Activated naive CD4-positive, alpha-beta T cell treated with anti-CD3 and anti-CD28 coated beads for 36 hours (primary cell): ENCODE results near the gene TTLL9. TPM values are rescaled to one million over a fixed set of nuclear protein-coding genes. Genes with fewer than 3 reads are reported as not detected.

Source experiments
- CTCF ChIA-PET: fragments of 350-600 bp; sonication (Branson Sonifier 250); formaldehyde crosslinking; loops from one replicate; lab custom pipeline; 2021; ENCODE audit warnings: antibody characterized with exemption; lab: Charles Lee
- DNase-seq: peaks from one replicate; pipeline ENCODE4 v3.0.0-alpha.2; 2020
- H3K27ac Mint-ChIP-seq: one replicate; pipeline ENCODE4 v1.8.0; 2021; ENCODE audit warnings: mild to moderate bottlenecking, mixed read lengths
- H3K27me3 Mint-ChIP-seq: one replicate; pipeline ENCODE4 v1.8.0; 2021; ENCODE audit warnings: low read depth, mixed read lengths
- H3K36me3 Mint-ChIP-seq: one replicate; pipeline ENCODE4 v1.8.0; 2021; ENCODE audit warnings: low read depth, mixed read lengths
- H3K4me1 Mint-ChIP-seq: one replicate; pipeline ENCODE4 v1.8.0; 2021; ENCODE audit warnings: low read depth, mixed read lengths
- H3K4me3 Mint-ChIP-seq: one replicate; pipeline ENCODE4 v1.8.0; 2021; ENCODE audit warnings: mild to moderate bottlenecking, moderate library complexity, mixed read lengths
- H3K9me3 Mint-ChIP-seq: one replicate; pipeline ENCODE4 v1.8.0; 2021; ENCODE audit warnings: mixed read lengths
- intact Hi-C: fragments of 100-400 bp; cut with micrococcal nuclease; formaldehyde crosslinking; loops from one replicate; pipeline ENCODE4 v1.15.1; 2023
- total RNA-seq, 2 experiments: library from RNA; stranded (reverse); gene quantifications; one replicate each; pipeline ENCODE4 v1.2.3, GENCODE V29; 2021

The TTLL9 gene
- total RNA-seq, 2 experiments from 2014 or later: not detected

DNA sequence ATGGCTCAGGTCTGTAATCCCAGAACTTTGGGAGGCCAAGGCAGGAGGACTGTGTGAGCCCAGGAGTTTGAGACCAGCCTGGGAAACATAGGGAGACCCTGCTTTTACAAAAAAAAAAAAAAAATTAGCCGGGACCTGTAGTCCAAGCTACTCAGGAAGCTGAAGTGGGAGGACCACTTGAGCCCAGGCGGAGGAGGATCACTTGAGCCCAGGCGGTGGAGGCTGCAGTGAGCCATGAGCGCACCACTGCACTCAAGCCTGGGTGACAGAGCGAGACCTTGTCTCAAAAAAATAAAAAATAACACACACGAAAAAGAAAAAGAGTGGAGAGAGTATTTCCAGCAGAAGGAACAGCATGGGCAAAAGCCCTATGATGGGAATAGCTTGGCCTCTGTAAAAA is 2.0 kb downstream of the TTLL9 start:
- Mint-ChIP-seq H3K9me3 (no peaks in the 10 kb centered on the region), H3K27ac (no peak overlapping the region), H3K4me1 (peaks cover 12% of the 10 kb centered on the region), H3K27me3 (peaks cover 31% of the 10 kb centered on the region), H3K36me3 (no peaks in the 10 kb centered on the region), H3K4me3 (no peak overlapping the region)
- no peak for DNase-seq
- CTCF ChIA-PET: interaction anchor here (1.6 to 2.5 kb wide), 2 partner anchors 8 to 80 kb away, joined by 6 to 10 read pairs; partner anchors contain the start of gene PDRG1
- intact Hi-C loops: no loop called here

- no peak for DNase-seq
- no peaks in the 10 kb centered on the region for H3K36me3 Mint-ChIP-seq
- no peak overlapping the region for H3K4me3 Mint-ChIP-seq
- CTCF ChIA-PET: no interaction called here
- intact Hi-C loops: no loop called here
- peaks cover 17% of the 10 kb centered on the region for H3K4me1 Mint-ChIP-seq
- H3K9me3 Mint-ChIP-seq: no peaks in the 10 kb centered on the region
- peaks cover 17% of the 10 kb centered on the region for H3K27me3 Mint-ChIP-seq
- H3K27ac Mint-ChIP-seq: no peak overlapping the region
Observed at GRCh38 chr20:31875671-31876070, 5.2 kb downstream of the TTLL9 start.

DNA sequence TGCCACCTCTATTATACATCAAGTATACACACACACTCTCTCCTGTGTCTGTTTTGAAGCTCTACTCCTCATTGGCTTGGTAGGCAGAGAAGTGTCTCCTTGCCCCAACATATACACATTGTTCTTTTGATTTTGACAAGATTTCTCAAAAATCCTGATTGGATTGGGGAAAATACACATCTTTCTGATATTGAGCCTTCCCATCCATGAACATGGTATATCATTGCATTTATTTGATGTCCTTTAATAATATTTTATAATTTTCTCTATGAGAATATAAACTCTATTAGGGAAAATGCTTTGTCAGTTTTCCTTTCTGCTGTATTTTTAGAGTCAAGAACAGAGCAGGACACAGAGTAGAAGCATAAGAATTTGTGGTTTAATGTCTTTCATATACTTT is 7.2 kb downstream of the TTLL9 start:
- intact Hi-C loops: no loop called here
- peaks cover 2% of the 10 kb centered on the region for H3K27me3 Mint-ChIP-seq
- H3K36me3 Mint-ChIP-seq: no peaks in the 10 kb centered on the region
- H3K9me3 Mint-ChIP-seq: no peaks in the 10 kb centered on the region
- CTCF ChIA-PET: no interaction called here
- no peak for DNase-seq
- H3K4me1 Mint-ChIP-seq: peaks cover 13% of the 10 kb centered on the region
- no peak overlapping the region for H3K4me3 Mint-ChIP-seq
- no peak overlapping the region for H3K27ac Mint-ChIP-seq

DNA sequence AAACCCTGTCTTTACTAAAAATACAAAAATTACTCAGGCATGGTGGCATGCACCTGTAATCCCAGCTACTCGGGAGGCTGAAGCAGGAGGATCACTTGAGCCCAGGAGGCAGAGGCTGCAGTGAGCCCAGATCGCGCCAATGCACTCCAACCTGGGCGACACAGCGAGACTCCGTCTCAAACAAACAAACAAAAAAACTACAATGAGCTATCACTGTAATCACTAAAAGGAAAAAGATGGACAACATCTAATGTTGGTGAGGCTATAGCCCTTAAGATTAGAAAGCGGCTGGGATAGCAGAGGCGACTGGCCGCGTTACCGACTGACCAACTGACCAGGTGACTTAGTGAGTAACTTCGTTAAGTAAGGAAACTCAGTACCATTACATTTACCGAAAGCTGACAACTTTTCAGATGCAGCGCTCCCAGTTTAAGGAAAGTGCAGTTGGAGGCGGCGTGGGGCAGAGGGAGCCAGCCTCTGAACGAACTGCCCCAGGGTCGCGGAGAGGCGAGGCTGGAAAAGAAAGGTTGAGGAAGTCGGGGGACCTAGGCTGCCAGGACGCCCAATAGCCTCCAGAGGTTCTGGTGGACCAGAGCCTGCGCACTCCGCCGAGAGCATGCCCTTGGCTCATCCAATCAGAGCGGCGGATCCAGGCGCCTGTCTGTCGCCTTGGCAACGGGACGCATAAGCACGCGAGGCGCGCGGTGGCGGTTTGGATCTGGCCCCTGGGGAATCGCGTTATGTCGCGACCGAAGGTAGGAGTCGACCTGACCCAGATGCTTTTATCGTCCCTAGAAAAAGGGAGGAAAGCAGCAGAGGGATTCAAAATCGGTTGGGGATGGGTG is 8.9 kb downstream of the TTLL9 start:
- CTCF ChIA-PET: interaction anchor here (0.6 to 2.7 kb wide), 5 partner anchors 8 to 152 kb away, joined by 3 to 10 read pairs (median 5); partner anchors contain the start of genes DUSP15 and TTLL9
- peaks cover 13% of the 10 kb centered on the region for H3K4me1 Mint-ChIP-seq
- H3K36me3 Mint-ChIP-seq: no peaks in the 10 kb centered on the region
- no peaks in the 10 kb centered on the region for H3K9me3 Mint-ChIP-seq
- peak; percentile 78 for DNase-seq
- peak overlapping the region; percentile 50 for H3K27ac Mint-ChIP-seq
- intact Hi-C loops: no loop called here
- peaks cover 2% of the 10 kb centered on the region for H3K27me3 Mint-ChIP-seq
- peak overlapping the region; percentile 88 for H3K4me3 Mint-ChIP-seq

- CTCF ChIA-PET: interaction anchor here (0.6 to 2.4 kb wide), 2 partner anchors 29 to 219 kb away, joined by 3 to 9 read pairs; no protein-coding TSS in a partner anchor
- Mint-ChIP-seq H3K27ac (no peak overlapping the region), H3K36me3 (no peaks in the 10 kb centered on the region), H3K27me3 (peaks cover 2% of the 10 kb centered on the region), H3K9me3 (no peaks in the 10 kb centered on the region), H3K4me3 (no peak overlapping the region), H3K4me1 (peaks cover 13% of the 10 kb centered on the region)
- DNase-seq: no peak
- intact Hi-C loops: no loop called here
Observed at GRCh38 chr20:31881945-31882344, 11.5 kb downstream of the TTLL9 start.

- intact Hi-C loops: no loop called here
- peaks cover 2% of the 10 kb centered on the region for H3K27me3 Mint-ChIP-seq
- CTCF ChIA-PET: interaction anchor here (2.4 kb wide), 1 partner anchor 31 kb away, joined by 9 read pairs; no protein-coding TSS in a partner anchor
Observed at GRCh38 chr20:31883829-31884228, 13.4 kb downstream of the TTLL9 start.

GRCh38 chr20:31890646-31891045 is 20.2 kb downstream of the TTLL9 start:
- Mint-ChIP-seq H3K36me3 (no peaks in the 10 kb centered on the region), H3K4me1 (no peaks in the 10 kb centered on the region), H3K27me3 (no peaks in the 10 kb centered on the region), H3K27ac (no peak overlapping the region), H3K4me3 (no peak overlapping the region), H3K9me3 (no peaks in the 10 kb centered on the region)
- intact Hi-C loops: no loop called here
- CTCF ChIA-PET: interaction anchor here (1.6 kb wide), 1 partner anchor 38 kb away, joined by 5 read pairs; no protein-coding TSS in a partner anchor
- DNase-seq: no peak

More at GRCh38 chr20:31883829-31884228, 13.4 kb downstream of the TTLL9 start:
- Mint-ChIP-seq H3K36me3 (no peaks in the 10 kb centered on the region), H3K4me1 (peaks cover 12% of the 10 kb centered on the region), H3K27ac (no peak overlapping the region), H3K9me3 (no peaks in the 10 kb centered on the region), H3K4me3 (no peak overlapping the region)
- no peak for DNase-seq

DNA sequence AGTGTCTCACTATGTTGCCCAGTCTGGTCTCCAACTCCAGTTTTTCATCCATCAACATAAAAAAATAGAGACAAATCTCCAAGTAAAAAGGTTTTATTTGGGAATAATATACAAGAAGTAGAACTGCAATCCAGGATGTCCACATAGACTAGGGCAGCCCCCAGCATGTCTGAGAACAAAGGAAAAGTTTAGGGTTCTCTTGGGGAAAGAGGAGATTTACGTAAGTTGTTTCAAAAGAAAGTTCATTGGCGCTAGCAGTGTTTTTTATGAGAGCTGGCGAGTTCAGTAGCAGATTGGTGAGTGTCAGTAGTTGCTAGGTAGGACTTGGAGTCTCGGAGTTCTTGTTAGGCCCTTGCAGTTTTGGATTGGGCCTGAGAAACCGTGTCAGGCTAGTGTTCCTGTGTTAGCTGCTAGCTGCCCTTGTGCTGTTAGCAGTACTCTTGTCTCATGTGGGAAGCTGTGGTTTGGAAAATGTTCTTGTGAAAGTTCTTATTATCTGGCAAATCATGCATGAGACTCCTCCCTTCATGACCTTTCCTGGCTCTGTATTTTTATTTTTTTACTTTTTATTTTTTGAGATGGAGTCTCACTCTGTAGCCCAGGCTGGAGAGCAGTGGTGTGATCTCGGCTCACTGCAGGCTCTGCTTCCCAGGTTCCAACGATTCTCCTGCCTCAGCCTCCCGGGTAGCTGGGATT is 24.7 kb downstream of the TTLL9 start:
- H3K4me1 Mint-ChIP-seq: no peaks in the 10 kb centered on the region
- CTCF ChIA-PET: interaction anchor here (1.1 kb wide), 1 partner anchor 135 kb away, joined by 4 read pairs; no protein-coding TSS in a partner anchor
- H3K27me3 Mint-ChIP-seq: no peaks in the 10 kb centered on the region
- intact Hi-C loops: no loop called here
- DNase-seq: no peak
- H3K27ac Mint-ChIP-seq: no peak overlapping the region
- H3K9me3 Mint-ChIP-seq: no peaks in the 10 kb centered on the region
- no peak overlapping the region for H3K4me3 Mint-ChIP-seq
- no peaks in the 10 kb centered on the region for H3K36me3 Mint-ChIP-seq

DNA sequence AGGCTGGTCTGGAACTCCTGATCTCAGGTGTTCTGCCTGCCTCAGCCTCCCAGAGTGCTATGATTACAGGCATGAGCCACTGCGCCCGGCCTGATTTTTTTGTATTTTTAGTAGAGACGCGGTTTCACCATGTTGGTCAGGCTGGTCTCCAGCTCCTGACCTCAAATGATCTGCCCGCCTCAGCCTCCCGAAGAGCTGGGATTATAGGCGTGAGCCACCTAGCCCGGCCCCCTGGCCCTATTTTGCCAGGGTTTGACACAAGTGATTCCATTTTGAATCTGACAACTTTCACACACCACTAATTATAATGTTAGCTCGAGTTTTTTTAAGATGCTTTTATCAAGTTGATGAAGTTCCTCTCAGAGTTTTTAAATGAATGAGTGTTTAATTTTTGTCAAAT is 25.6 kb downstream of the TTLL9 start:
- Mint-ChIP-seq H3K4me1 (no peaks in the 10 kb centered on the region), H3K4me3 (no peak overlapping the region), H3K9me3 (no peaks in the 10 kb centered on the region), H3K27me3 (no peaks in the 10 kb centered on the region), H3K36me3 (no peaks in the 10 kb centered on the region), H3K27ac (no peak overlapping the region)
- no peak for DNase-seq
- CTCF ChIA-PET: no interaction called here
- intact Hi-C loops: no loop called here

DNA sequence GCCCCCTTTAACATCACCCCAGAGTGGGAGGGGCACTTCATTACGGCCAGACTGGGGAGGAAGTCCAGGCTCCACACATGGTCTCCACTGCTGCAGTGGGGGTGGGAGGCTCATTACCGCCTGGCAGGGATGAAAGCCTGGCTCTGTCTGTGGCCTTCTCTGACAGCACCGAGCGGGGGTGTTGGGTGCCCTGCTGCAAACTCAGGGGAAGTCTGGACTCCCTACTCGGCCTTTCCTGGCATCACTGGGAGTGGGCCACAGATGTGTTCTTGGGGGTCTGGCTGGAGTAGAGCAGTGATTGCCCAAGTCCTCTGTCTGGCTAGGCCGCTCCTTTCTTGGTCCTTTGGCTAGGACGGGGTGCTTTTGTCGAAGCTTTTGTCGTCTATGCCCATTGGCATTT is 27.1 kb downstream of the TTLL9 start:
- no peak overlapping the region for H3K4me3 Mint-ChIP-seq

GRCh38 chr20:31901615-31902014 is 31.2 kb downstream of the TTLL9 start:
- CTCF ChIA-PET: no interaction called here
- intact Hi-C loops: no loop called here
- H3K27ac Mint-ChIP-seq: no peak overlapping the region
- H3K9me3 Mint-ChIP-seq: no peaks in the 10 kb centered on the region
- no peak for DNase-seq
- no peaks in the 10 kb centered on the region for H3K36me3 Mint-ChIP-seq
- H3K4me3 Mint-ChIP-seq: no peak overlapping the region
- H3K4me1 Mint-ChIP-seq: no peaks in the 10 kb centered on the region
- peaks cover 2% of the 10 kb centered on the region for H3K27me3 Mint-ChIP-seq

More for the DNA sequence above, 27.1 kb downstream of the TTLL9 start:
- Mint-ChIP-seq H3K4me1 (no peaks in the 10 kb centered on the region), H3K9me3 (no peaks in the 10 kb centered on the region), H3K27ac (no peak overlapping the region), H3K27me3 (no peaks in the 10 kb centered on the region), H3K36me3 (no peaks in the 10 kb centered on the region)
- intact Hi-C loops: no loop called here
- no peak for DNase-seq
- CTCF ChIA-PET: interaction anchor here (1.2 kb wide), 1 partner anchor 64 kb away, joined by 3 read pairs; no protein-coding TSS in a partner anchor

GRCh38 chr20:31903627-31904386 is 33.4 kb downstream of the TTLL9 start:
- H3K27ac Mint-ChIP-seq: no peak overlapping the region
- H3K36me3 Mint-ChIP-seq: no peaks in the 10 kb centered on the region
- no peak for DNase-seq
- no peak overlapping the region for H3K4me3 Mint-ChIP-seq
- H3K9me3 Mint-ChIP-seq: no peaks in the 10 kb centered on the region
- intact Hi-C loops: no loop called here
- CTCF ChIA-PET: interaction anchor here (0.8 to 1.2 kb wide), 3 partner anchors 9 to 51 kb away, joined by 3 to 4 read pairs (median 3); no protein-coding TSS in a partner anchor
- peaks cover 2% of the 10 kb centered on the region for H3K27me3 Mint-ChIP-seq
- no peaks in the 10 kb centered on the region for H3K4me1 Mint-ChIP-seq
